ENCODE results near the gene GBE1. TPM values are rescaled to one million over a fixed set of nuclear protein-coding genes. Genes with fewer than 3 reads are reported as not detected.

Gene GBE1
- polyA plus RNA-seq, 1 donor (not counting 4 experiments of a cell fraction or from before 2014, with no cell fraction given), result 30.2 TPM

DNA sequence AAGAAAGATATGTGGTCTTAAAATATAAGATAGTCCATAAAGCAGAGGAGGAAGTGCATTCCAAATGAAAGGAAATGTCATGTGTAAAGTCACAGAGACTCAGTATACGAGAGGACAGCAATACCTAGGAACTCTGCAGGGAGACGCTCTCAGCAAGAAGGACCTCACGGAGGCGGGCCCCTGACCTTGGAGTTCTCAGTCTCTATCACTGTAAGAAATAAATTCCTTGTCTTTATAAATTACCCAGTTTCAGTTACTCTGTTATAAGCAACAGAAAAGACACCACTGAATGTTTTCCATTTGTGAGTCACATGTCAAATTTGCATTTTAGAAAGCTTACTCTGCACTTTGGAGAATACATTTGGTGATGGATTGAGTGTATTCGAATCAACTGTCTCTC, 140.6 kb downstream of the GBE1 start:
- TF ChIP-seq EZH2 (IDR thresholded peaks at IDR 0.05; ENCODE audit: low read length), result no peak
- TF ChIP-seq, protein P1, sequence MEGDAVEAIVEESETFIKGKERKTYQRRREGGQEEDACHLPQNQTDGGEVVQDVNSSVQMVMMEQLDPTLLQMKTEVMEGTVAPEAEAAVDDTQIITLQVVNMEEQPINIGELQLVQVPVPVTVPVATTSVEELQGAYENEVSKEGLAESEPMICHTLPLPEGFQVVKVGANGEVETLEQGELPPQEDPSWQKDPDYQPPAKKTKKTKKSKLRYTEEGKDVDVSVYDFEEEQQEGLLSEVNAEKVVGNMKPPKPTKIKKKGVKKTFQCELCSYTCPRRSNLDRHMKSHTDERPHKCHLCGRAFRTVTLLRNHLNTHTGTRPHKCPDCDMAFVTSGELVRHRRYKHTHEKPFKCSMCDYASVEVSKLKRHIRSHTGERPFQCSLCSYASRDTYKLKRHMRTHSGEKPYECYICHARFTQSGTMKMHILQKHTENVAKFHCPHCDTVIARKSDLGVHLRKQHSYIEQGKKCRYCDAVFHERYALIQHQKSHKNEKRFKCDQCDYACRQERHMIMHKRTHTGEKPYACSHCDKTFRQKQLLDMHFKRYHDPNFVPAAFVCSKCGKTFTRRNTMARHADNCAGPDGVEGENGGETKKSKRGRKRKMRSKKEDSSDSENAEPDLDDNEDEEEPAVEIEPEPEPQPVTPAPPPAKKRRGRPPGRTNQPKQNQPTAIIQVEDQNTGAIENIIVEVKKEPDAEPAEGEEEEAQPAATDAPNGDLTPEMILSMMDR (optimal IDR thresholded peaks at IDR 0.05 in 1 of 3, IDR thresholded peaks at IDR 0.05 in 1 of 3, conservative IDR thresholded peaks at IDR 0.05 in 1 of 3; ENCODE audit: extremely low read depth in 1 of 3, insufficient read depth in 2 of 3, low read length in 3 of 3), result no peak

DNA sequence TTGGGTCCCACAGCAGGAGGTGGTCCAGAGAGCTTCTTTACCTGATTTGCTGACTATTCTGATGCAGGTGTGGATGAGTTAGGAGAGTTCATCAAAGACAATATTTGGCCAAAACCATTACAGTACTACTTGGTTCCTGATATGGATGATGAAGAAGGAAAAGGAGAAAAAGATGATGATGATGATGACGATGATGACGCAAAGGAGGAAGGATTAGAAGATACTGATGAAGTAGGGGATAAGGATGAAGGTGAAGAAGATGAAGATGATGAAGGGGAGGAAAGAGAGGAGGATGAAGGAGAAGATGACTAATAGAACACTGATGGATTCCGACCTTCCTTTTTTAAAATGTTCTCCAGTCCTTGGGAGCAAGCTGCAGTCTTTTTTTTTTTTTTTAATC, 148.7 kb downstream of the GBE1 start:
- Histone ChIP-seq H3K27me3 (ENCODE audit: control insufficient read depth, extremely low read depth, insufficient read depth, low read length) (no peaks in the 10 kb centered on the region), H2AFZ (ENCODE audit: control insufficient read depth, low read length) (no peak overlapping the region), H3K4me3 (ENCODE audit: control insufficient read depth in 2 of 3, extremely low read depth in 1 of 3, insufficient read depth in 2 of 3, low read depth in 1 of 3, low read length in 3 of 3) (no peak overlapping the region), H3K9ac (ENCODE audit: control insufficient read depth, extremely low read depth, insufficient read depth, low read length) (no peak overlapping the region), H4K20me1 (ENCODE audit: control insufficient read depth, extremely low read depth, insufficient read depth, low read length) (no peaks in the 10 kb centered on the region), H3K79me2 (ENCODE audit: control insufficient read depth, insufficient read depth, low read length) (no peaks in the 10 kb centered on the region), H3K9me3 (ENCODE audit: control insufficient read depth, low read depth, low read length) (no peaks in the 10 kb centered on the region), H3K27ac (ENCODE audit: control insufficient read depth, insufficient read depth, low read length) (no peak overlapping the region), H3K4me2 (ENCODE audit: control insufficient read depth, extremely low read depth, insufficient read depth, low read depth, low read length) (no peak overlapping the region), H3K4me1 (ENCODE audit: control insufficient read depth, extremely low read depth, insufficient read depth, low read length) (no peaks in the 10 kb centered on the region), H3K36me3 (ENCODE audit: control insufficient read depth in 2 of 2, extremely low read depth in 1 of 2, insufficient read depth in 2 of 2, low read length in 2 of 2) (no peaks in the 10 kb centered on the region), H3K9me1 (ENCODE audit: control insufficient read depth, extremely low read depth, insufficient read depth, low read length) (peaks cover 2% of the 10 kb centered on the region)
- TF ChIP-seq, protein P1 (optimal IDR thresholded peaks at IDR 0.05 in 1 of 3, IDR thresholded peaks at IDR 0.05 in 1 of 3, conservative IDR thresholded peaks at IDR 0.05 in 1 of 3; ENCODE audit: extremely low read depth in 1 of 3, insufficient read depth in 2 of 3, low read length in 3 of 3), result no peak
- no peak for TF ChIP-seq EZH2 (IDR thresholded peaks at IDR 0.05; ENCODE audit: low read length)
- DNase-seq (ENCODE audit: low read depth, low spot score) (no peak), FAIRE-seq (no peak)
- dilution Hi-C loops (cut with MboI; ENCODE audit: extremely low pct_ligation_motif_present, low sequenced_read_pairs), result no loop called here

More for the DNA sequence above, 140.6 kb downstream of the GBE1 start:
- no peaks in the 10 kb centered on the region for H3K4me1 ChIP-seq (ENCODE audit: control insufficient read depth, extremely low read depth, insufficient read depth, low read length)
- H3K27me3 ChIP-seq (ENCODE audit: control insufficient read depth, extremely low read depth, insufficient read depth, low read length), result no peaks in the 10 kb centered on the region
- dilution Hi-C loops (cut with MboI; ENCODE audit: extremely low pct_ligation_motif_present, low sequenced_read_pairs), result no loop called here
- no peak overlapping the region for H3K4me3 ChIP-seq (ENCODE audit: control insufficient read depth in 2 of 3, extremely low read depth in 1 of 3, insufficient read depth in 2 of 3, low read depth in 1 of 3, low read length in 3 of 3)
- DNase-seq (ENCODE audit: low read depth, low spot score) (no peak), FAIRE-seq (no peak)
- H3K27ac ChIP-seq (ENCODE audit: control insufficient read depth, insufficient read depth, low read length), result no peak overlapping the region
- no peak overlapping the region for H3K4me2 ChIP-seq (ENCODE audit: control insufficient read depth, extremely low read depth, insufficient read depth, low read depth, low read length)
- no peak overlapping the region for H3K9ac ChIP-seq (ENCODE audit: control insufficient read depth, extremely low read depth, insufficient read depth, low read length)
- no peaks in the 10 kb centered on the region for H3K79me2 ChIP-seq (ENCODE audit: control insufficient read depth, insufficient read depth, low read length)
- H4K20me1 ChIP-seq (ENCODE audit: control insufficient read depth, extremely low read depth, insufficient read depth, low read length), result no peaks in the 10 kb centered on the region
- no peaks in the 10 kb centered on the region for H3K36me3 ChIP-seq (ENCODE audit: control insufficient read depth in 2 of 2, extremely low read depth in 1 of 2, insufficient read depth in 2 of 2, low read length in 2 of 2)
- H3K9me3 ChIP-seq (ENCODE audit: control insufficient read depth, low read depth, low read length), result no peaks in the 10 kb centered on the region
- peaks cover 2% of the 10 kb centered on the region for H3K9me1 ChIP-seq (ENCODE audit: control insufficient read depth, extremely low read depth, insufficient read depth, low read length)
- H2AFZ ChIP-seq (ENCODE audit: control insufficient read depth, low read length), result no peak overlapping the region

Measured in keratinocyte (primary cell).